Mononuclear cell (primary cell): ENCODE results near the gene LRP2. TPM values are rescaled to one million over a fixed set of nuclear protein-coding genes. Genes with fewer than 3 reads are reported as not detected.
"Not testable (repeated sequence)": the region's sequence is repeated elsewhere in the genome, so short reads cannot be mapped to it uniquely, and the experiment has no call there.

ENCODE experiments used
- H3K27me3 ChIP-seq: 2 replicates; pipeline ENCODE4 v1.6.0; 2011; ENCODE audit warnings: low read length, control low read depth; ENCODE audit not compliant: insufficient read depth
- H3K4me1 ChIP-seq: 2 replicates; pipeline ENCODE4 v1.5.1; 2011; ENCODE audit warnings: mild to moderate bottlenecking, low read length, control low read depth; ENCODE audit not compliant: insufficient read depth
- H3K4me3 ChIP-seq: 2 replicates; pipeline ENCODE4 v1.5.1; 2011; ENCODE audit warnings: mild to moderate bottlenecking, low read length, moderate library complexity
- H3K9me3 ChIP-seq: 2 replicates; pipeline ENCODE4 v1.5.1; 2011; ENCODE audit warnings: low read depth, mild to moderate bottlenecking, control low read depth, low read length
- total RNA-seq: library from RNA; depleted of rRNA; stranded (reverse); fragments of >200 nt; gene quantifications from one replicate; pipeline ENCODE4 v1.2.3, GENCODE V29; 2012

The LRP2 gene
- total RNA-seq, 1 donor: not detected

- H3K4me3 ChIP-seq: no peak overlapping the region
- H3K9me3 ChIP-seq: no peaks in the 10 kb centered on the region
- no peaks in the 10 kb centered on the region for H3K4me1 ChIP-seq
- no peaks in the 10 kb centered on the region for H3K27me3 ChIP-seq
Measured at GRCh38 chr2:169298007-169298406, 64.3 kb downstream of the LRP2 start.

- H3K27me3 ChIP-seq: no peaks in the 10 kb centered on the region
Measured at GRCh38 chr2:169294001-169294675, 68.2 kb downstream of the LRP2 start.

GRCh38 chr2:169291517-169291916 is 70.8 kb downstream of the LRP2 start:
- Histone ChIP-seq H3K4me3 (no peak overlapping the region), H3K4me1 (no peaks in the 10 kb centered on the region), H3K9me3 (no peaks in the 10 kb centered on the region), H3K27me3 (no peaks in the 10 kb centered on the region)

More at GRCh38 chr2:169294001-169294675, 68.2 kb downstream of the LRP2 start:
- Histone ChIP-seq H3K4me3 (no peak overlapping the region), H3K4me1 (no peaks in the 10 kb centered on the region), H3K9me3 (no peaks in the 10 kb centered on the region)

GRCh38 chr2:169290433-169290832 is 71.9 kb downstream of the LRP2 start:
- H3K4me1 ChIP-seq: no peaks in the 10 kb centered on the region
- H3K27me3 ChIP-seq: no peaks in the 10 kb centered on the region
- H3K4me3 ChIP-seq: no peak overlapping the region
- no peaks in the 10 kb centered on the region for H3K9me3 ChIP-seq

GRCh38 chr2:169287666-169288065 is 74.7 kb downstream of the LRP2 start:
- Histone ChIP-seq H3K4me3 (no peak overlapping the region), H3K9me3 (no peaks in the 10 kb centered on the region)

GRCh38 chr2:169286624-169287231 is 75.6 kb downstream of the LRP2 start:
- Histone ChIP-seq H3K4me1 (no peaks in the 10 kb centered on the region), H3K27me3 (no peaks in the 10 kb centered on the region), H3K4me3 (no peak overlapping the region), H3K9me3 (no peaks in the 10 kb centered on the region)

More at GRCh38 chr2:169287666-169288065, 74.7 kb downstream of the LRP2 start:
- Histone ChIP-seq H3K27me3 (no peaks in the 10 kb centered on the region), H3K4me1 (no peaks in the 10 kb centered on the region)

- H3K27me3 ChIP-seq: no peaks in the 10 kb centered on the region
- H3K4me1 ChIP-seq: no peaks in the 10 kb centered on the region
- no peak overlapping the region for H3K4me3 ChIP-seq
- H3K9me3 ChIP-seq: no peaks in the 10 kb centered on the region
Measured at GRCh38 chr2:169285531-169286235, 76.7 kb downstream of the LRP2 start.

GRCh38 chr2:169280502-169280901 is 81.8 kb downstream of the LRP2 start:
- no peaks in the 10 kb centered on the region for H3K27me3 ChIP-seq
- no peaks in the 10 kb centered on the region for H3K4me1 ChIP-seq
- no peak overlapping the region for H3K4me3 ChIP-seq
- H3K9me3 ChIP-seq: no peaks in the 10 kb centered on the region

GRCh38 chr2:169275696-169276444 is 86.5 kb downstream of the LRP2 start:
- H3K4me3 ChIP-seq: no peak overlapping the region
- no peaks in the 10 kb centered on the region for H3K4me1 ChIP-seq
- H3K27me3 ChIP-seq: no peaks in the 10 kb centered on the region
- H3K9me3 ChIP-seq: no peaks in the 10 kb centered on the region

GRCh38 chr2:169272010-169272409 is 90.3 kb downstream of the LRP2 start:
- no peaks in the 10 kb centered on the region for H3K27me3 ChIP-seq
- no peaks in the 10 kb centered on the region for H3K4me1 ChIP-seq
- H3K4me3 ChIP-seq: no peak overlapping the region
- no peaks in the 10 kb centered on the region for H3K9me3 ChIP-seq

- H3K4me3 ChIP-seq, H3K9me3 ChIP-seq, H3K27me3 ChIP-seq, H3K4me1 ChIP-seq: not testable (repeated sequence)
Measured at GRCh38 chr2:169270574-169270973, 91.8 kb downstream of the LRP2 start.

- Histone ChIP-seq H3K4me1 (peaks cover 14% of the 10 kb centered on the region), H3K27me3 (no peaks in the 10 kb centered on the region), H3K4me3 (no peak overlapping the region), H3K9me3 (no peaks in the 10 kb centered on the region)
Measured at GRCh38 chr2:169265591-169265990, 96.7 kb downstream of the LRP2 start.

GRCh38 chr2:169260846-169261642 is 101.3 kb downstream of the LRP2 start:
- Histone ChIP-seq H3K4me1 (peaks cover 10% of the 10 kb centered on the region), H3K9me3 (no peaks in the 10 kb centered on the region), H3K27me3 (no peaks in the 10 kb centered on the region), H3K4me3 (no peak overlapping the region)

- Histone ChIP-seq H3K27me3 (no peaks in the 10 kb centered on the region), H3K9me3 (no peaks in the 10 kb centered on the region), H3K4me1 (peaks cover 3% of the 10 kb centered on the region), H3K4me3 (no peak overlapping the region)
Measured at GRCh38 chr2:169260246-169260645, 102.1 kb downstream of the LRP2 start.
